ENCODE data around the gene GAREM2.

GAREM2 gene

DNA sequence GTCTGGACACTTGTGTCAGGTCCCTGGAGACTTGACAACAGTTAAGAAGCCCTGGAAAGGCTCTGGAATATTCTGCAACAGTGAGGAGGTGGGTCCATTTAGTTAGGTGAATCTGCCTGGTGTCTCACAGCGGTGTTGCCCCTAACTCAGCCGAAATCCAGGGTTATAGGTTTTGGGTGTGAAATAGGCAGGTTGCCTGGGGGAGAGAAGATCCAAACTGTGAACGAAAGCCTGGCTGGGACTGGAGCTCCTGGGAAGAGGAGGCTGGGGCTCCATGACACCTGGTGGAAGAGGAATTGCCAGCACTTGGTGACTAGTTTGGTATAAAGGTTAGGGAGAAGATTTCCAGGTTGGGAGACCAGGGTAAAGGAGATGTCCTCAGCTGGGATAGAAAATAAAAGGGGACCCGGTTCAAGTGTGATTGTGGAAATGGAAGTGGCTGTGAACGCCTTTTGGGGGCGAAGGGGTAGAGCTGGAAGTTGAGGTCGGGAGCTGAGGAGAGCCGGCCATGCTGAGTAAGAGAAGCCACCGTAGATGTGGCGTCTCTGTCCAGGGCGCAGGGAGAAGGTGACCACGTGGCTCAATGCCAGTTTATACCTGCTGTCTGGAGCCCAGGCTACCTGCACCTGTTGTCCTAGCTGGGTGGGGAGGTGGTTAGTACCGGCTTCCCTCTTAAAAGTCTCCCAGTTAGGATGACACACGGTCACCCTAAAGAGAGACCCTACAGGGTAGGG lies 3.0 kb upstream of the GAREM2 start:
- DNase-seq = no peak

DNA sequence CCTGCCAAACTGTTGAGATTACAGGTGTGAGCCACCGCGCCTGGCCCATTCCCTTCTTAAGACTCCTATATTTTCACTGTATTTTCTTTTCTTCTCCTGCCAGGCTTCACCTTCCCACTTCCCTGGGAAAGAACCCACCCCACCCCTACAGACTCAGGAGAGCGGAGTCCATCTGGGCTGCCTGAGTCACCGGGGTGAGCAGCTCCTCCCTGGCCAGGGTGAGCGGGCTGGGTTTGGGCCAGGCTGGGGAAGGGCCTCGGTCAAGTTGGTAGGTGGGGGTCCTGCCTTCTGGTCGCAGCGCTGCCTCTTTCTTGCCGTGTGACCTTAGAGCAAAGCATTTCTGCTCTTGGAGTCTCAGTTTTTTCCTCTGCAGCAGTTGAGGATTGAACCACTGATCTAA lies 2.1 kb upstream of the GAREM2 start:
- DNase-seq = no peak

DNA sequence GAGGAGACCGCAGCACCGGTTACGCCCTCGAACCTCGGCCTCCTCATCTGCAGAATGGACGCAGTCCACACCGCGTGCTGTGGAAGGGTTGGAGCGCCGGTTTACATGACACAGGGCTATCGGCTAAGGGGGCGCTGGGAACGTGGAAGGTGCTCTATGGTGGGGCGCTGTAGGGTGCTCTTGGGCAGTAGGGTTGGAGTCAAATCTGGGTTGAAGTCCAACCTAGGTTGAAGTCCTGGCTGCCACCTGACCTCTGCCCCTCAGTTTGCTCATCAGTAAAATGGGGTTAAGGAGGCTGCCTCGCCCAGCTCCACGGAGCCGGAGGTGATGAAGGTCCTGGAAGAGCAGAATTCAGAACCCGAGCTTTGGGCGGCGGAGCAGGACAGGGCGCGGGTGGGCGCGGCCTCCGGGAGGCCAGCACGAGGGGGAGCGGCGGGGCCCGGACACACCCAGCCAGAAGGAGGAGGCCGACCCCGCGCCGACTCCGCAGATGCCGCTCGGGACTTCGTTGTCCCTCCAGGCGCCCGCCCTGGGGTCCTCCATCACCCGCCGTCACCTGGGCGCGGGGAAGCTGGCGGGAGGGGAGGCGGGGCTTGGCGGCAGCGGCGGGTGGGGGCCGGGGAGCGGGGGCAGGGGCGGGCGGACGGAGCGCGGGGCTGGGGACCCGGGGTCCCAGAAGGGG lies 558 bp upstream of the GAREM2 start:
- DNase-seq = no peak

- no peak for DNase-seq
Observed at GRCh38 chr2:26173776-26174482, 1.0 kb downstream of the GAREM2 start.

- DNase-seq = no peak
Observed at GRCh38 chr2:26174691-26175465, 2.0 kb downstream of the GAREM2 start.

DNA sequence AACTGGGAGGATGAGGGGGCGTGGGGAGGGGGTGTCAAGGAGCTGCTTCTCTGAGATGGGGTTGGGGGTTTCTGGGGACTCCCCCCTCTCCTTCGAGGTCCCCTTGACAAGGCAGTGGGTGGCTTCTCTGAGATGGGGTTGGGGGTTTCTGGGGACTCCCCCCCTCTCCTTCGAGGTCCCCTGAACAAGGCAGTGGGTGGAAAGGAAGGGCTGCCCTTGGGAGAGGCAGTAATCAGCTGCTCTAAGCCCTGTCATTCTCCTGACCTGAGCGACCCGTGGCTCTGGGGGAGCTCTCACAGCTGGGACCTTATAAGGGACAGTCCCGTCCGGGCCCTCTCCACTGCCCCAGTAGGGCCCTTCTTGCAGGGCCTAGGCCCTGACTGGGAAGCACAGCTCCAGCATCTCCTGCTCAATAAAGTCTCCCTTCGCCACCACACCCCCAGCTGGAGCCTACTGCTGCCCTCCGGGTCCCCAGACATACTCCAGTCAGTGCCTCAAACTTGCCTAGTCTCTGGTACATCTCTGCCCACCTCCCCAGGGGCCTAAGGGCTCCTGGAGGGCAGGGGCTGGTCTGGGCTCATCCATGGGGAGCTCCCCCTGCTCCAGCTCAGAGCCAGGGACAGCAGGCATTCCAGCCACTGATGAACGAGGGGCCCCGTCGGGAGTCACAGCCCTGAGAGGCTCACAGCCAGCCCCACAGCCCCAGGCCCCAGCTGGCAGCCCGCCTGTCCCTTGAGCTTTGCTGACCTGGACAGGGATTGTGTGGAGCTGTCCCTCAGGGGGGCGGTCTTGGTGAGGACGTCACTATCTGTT lies 2.8 kb downstream of the GAREM2 start:
- DNase-seq = no peak

- DNase-seq = no peak
Observed at GRCh38 chr2:26176279-26176615, 3.4 kb downstream of the GAREM2 start.

GRCh38 chr2:26177122-26177521 lies 4.2 kb downstream of the GAREM2 start:
- DNase-seq = no peak

DNA sequence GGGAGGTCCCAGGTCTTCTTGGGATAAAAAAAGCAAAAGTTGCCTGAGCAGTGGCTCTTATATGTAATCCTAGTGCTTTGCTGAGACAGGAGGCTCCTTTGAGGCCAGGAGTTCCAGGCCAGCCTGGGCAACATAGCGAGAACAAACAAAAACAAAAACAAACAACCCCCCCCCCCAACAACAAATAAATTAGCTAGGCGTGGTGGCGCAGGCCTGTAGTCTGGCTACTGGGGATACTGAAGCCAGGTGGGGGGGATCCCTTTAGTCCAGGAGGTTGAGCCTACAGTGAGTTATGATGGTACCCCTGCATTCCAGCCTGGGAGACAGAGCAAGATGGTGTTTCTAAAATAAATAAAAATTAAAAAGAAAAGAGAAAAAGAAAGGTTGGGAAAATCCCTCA lies 5.4 kb downstream of the GAREM2 start:
- no peak for DNase-seq

GRCh38 chr2:26178746-26179436 lies 6.0 kb downstream of the GAREM2 start:
- peak; percentile 3 to 9 for DNase-seq

DNA sequence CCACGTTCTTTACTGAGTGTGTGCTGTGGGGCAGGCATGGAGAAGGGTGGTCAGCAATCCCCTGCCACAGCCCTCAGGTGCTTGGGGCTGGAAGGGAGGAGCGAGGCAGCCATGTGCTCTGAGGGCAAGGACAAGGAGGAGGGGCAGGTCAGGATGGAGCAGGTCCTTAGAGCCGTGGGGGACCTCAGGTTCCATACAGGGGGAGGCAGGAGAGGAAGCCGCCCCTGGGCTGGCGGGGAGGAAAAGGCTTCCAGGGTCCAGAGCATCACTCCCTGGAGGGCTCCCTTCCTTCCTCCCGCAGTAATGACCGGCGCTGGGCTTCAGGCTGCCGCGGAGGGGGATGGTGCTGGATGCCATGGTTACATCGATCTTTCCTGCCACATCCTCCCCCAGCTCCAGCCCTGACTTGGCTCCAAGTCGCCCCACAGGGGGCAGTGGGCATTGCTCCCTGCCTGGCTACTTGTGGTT lies 6.6 kb downstream of the GAREM2 start:
- DNase-seq = no peak

DNA sequence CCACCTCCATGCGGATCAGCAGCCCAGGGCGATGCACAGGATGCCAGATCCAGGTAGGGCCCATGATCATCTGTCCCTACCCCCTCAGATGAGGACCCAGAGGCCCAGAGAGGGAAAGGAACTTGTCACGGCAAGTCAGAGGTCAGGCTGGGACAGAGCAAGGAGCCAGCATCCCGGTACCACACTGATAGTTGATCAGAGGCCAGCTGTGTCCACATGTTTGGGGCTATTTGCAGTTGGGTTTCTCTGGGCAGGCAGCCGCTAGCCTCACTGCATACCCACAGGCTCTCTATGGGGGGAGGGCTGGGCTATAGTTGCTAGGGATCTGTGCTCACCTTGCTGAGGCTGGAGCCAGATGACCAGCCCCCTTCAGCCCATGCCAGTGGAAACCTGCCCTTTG lies 9.6 kb downstream of the GAREM2 start:
- DNase-seq = no peak

DNA sequence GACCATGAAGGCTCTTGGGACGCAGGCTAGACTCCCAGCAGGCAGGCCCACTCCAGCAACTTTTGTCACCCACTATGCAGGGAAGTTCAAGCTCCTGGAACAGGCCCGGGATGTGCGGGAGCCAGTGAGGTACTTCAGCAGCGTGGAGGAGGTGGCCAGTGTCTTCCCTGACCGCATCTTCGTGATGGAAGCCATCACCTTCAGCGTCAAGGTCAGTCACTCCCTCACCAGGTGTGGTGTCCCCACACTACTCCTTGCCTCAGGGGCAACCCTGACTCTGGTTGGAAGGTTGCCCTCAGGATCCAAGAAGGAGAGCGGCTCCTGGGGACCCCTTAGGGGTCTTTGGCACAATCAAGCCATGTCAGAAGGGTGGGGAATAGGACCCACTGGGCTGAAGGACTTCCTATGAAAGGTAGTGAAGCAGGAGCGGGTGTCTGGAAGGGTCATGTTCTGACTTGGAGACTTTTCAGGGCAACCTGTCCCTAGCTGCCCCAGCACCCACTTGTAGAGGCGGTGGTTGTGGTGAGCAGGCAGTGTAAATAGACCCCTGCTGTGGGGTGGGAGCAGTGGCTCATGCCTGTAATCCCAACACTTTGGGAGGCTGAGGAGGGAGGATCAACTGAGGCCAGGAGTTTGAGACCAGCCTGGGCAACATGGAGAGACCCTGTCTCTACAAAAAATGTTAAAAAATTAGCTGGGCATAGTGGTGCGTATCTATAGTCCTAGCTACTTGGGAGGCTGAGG lies 10.2 kb downstream of the GAREM2 start:
- no peak for DNase-seq

DNA sequence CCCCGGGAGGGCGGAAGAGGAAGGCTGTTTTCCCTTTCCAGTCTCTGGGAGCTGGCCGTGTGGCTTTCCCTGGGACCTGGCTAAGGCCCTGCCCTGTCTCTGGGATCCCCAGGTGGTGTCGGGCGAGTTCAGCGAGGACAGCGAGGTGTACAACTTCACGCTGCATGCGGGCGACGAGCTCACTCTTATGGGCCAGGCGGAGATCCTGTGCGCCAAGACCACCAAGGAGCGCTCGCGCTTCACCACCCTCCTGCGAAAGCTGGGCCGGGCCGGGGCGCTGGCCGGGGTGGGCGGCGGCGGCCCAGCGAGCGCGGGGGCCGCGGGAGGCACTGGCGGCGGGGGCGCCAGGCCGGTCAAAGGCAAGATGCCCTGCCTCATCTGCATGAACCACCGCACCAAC lies 11.2 kb downstream of the GAREM2 start:
- DNase-seq = no peak

GRCh38 chr2:26184555-26185303 lies 11.8 kb downstream of the GAREM2 start:
- DNase-seq = peak; percentile 85 to 89

- no peak for DNase-seq
Observed at GRCh38 chr2:26185304-26185928, 12.5 kb downstream of the GAREM2 start.

DNA sequence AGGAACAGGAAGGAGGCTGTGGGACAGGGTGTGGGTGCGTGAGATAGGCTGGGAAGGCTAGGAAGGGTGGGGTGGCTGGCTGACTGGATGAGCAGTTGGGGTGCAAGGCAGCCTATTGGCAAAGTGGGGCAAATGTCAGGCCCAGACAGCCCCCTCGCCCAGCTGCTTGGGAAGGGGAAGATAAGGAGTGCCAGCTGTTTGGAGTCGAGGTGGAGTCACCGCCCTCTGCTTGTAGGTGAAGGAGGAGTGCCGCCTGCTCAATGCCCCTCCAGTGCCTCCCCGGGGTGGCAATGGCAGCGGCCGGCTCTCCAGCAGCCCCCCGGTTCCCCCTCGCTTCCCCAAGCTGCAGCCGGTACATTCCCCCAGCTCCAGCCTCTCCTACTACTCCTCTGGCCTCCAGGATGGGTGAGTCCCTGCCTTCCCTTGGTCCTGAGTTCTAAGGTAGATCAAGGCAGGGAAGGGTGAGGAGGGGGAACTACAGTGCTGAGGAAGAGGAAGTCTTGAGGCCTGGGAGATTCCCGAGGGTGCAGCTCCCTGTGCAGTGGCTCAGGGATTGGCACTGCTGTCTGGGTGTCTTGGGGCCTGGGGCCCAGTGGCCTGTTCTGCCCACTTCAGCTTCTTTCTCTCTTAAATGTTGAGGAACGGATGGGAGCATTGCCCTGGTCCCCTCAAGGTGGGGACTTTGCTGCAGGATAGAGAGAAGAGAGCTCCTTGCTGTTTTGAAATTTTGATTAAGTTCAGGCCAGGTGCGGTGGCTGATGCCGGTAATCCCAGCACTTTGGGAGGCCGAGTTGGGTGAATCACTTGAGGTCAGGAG lies 13.3 kb downstream of the GAREM2 start:
- DNase-seq = no peak

DNA sequence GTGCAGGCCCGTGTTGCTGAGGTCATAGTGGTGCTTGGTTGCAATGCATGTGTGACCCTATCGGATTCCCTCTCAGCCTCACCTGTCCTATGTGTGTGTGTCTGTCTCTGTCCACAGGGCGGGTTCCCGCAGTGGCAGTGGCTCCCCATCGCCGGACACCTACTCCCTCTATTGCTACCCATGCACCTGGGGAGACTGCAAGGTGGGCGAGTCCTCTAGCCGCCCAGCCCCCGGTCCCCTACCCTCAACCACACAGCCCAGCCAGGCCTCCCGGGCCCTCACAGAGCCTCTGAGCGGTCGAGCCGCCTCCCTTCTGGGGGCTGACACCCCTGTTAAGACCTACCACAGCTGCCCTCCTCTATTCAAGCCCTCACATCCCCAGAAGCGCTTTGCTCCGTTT lies 14.2 kb downstream of the GAREM2 start:
- DNase-seq = no peak
